Right lobe of liver (tissue), 6 donors: ENCODE results near the gene TNFRSF21. TPM values are rescaled to one million over a fixed set of nuclear protein-coding genes. Genes with fewer than 3 reads are reported as not detected.
A peak's percentile ranks its signal among the peaks of the same experiment; 100 is the strongest.

ENCODE experiments used
- ATAC-seq, 4 donors: fragments of 200-7000 bp; cut with Tn5 transposase; one replicate each; pipeline ENCODE4 v1.9.1; 2020; ENCODE audit warnings: mild to moderate bottlenecking in 4 of 4, moderate library complexity in 4 of 4
- DNase-seq, 3 donors: peaks; one replicate each; pipeline ENCODE4 v3.0.0-alpha.2; 2020
- H3K27ac ChIP-seq, 3 donors: fragments of 200-600 bp; one replicate each; pipeline ENCODE4 v1.8.0; 2022
- H3K27me3 ChIP-seq, 2 donors: fragments of 200-600 bp; one replicate each; pipeline ENCODE4 v1.8.0; 2022
- H3K36me3 ChIP-seq, 4 donors: fragments of 200-600 bp; sonication (generic) in 1 of 4; one replicate each; pipeline versions ENCODE4 v1.5.1 to v1.8.0; 2017 to 2022; ENCODE audit warnings: control low read depth in 1 of 4
- H3K4me1 ChIP-seq, 4 donors: fragments of 200-600 bp; sonication (generic) in 1 of 4; one replicate each; pipeline versions ENCODE4 v1.5.1 to v1.8.0; 2017 to 2022; ENCODE audit warnings: control low read depth in 1 of 4
- H3K4me3 ChIP-seq, 3 donors: fragments of 200-600 bp; one replicate each; pipeline ENCODE4 v1.8.0; 2022
- H3K9me3 ChIP-seq, 4 donors: fragments of 200-600 bp; sonication (generic) in 1 of 4; one replicate each; pipeline versions ENCODE4 v1.5.1 to v1.8.0; 2017 to 2022; ENCODE audit warnings: control low read depth in 1 of 4
- POLR2A ChIP-seq: fragments of 450-650 bp; IDR thresholded peaks from one replicate; pipeline ENCODE4 v1.6.1; 2017; ENCODE audit warnings: antibody characterized with exemption, mild to moderate bottlenecking
- WGBS: methylation state at CpG from one replicate; pipeline ENCODE4 v1.1.6; 2018; ENCODE audit warnings: low coverage, low lambda C conversion rate; ENCODE audit not compliant: insufficient coverage; ENCODE audit errors: missing lambda C conversion rate; 5-methylcytosine and 5-hydroxymethylcytosine counted together
- intact Hi-C, 2 donors: fragments of 100-400 bp; cut with DNase I; formaldehyde crosslinking; loops; one replicate each; pipeline versions ENCODE4 v1.11.2 to v1.14.1; 2022
- long read RNA-seq: library from polyadenylated mRNA; unstranded; transcript quantifications from one replicate; pipeline ENCODE4 v2.0.0, GENCODE V29; 2019
- total RNA-seq, 6 experiments: library from RNA; depleted of rRNA in 2 of 6; stranded (reverse); fragments of >200 nt in 2 of 6; fragmentation: NEBNext Ultra II Directional in 3 of 6; extraction: Animal tissue kit (Norgen Biotek cat#: 25700) in 3 of 6; gene quantifications; one replicate each; pipeline versions ENCODE4 v1.1.0 to v1.2.4, GENCODE V29; 2016 to 2023
- TF ChIP-seq, protein P1 (sequence below), 4 donors: fragments of 200-600 bp in 3 of 4; fragments of 450-650 bp in 1 of 4; IDR thresholded peaks; one replicate each; pipeline versions ENCODE4 v1.5.1 to v1.8.0; 2016 to 2022; ENCODE audit warnings: antibody characterized with exemption in 4 of 4, mild to moderate bottlenecking in 2 of 4
- donor health status: DM: no; HTN: yes; CAD: no.
- donor health status: DM: no; HTN: no; CAD: no.
- donor health status: DM: no; HTN: no; CAD: no.
- donor health status: DM: no; HTN: yes; CAD: no.
- donor health status: DM: no; HTN: yes; CAD: no.

Gene TNFRSF21
- total RNA-seq, result 1 to 10 TPM; 1.9 to 7.9 (median 5.3) TPM
- long read RNA-seq, result 0 reads

DNA sequence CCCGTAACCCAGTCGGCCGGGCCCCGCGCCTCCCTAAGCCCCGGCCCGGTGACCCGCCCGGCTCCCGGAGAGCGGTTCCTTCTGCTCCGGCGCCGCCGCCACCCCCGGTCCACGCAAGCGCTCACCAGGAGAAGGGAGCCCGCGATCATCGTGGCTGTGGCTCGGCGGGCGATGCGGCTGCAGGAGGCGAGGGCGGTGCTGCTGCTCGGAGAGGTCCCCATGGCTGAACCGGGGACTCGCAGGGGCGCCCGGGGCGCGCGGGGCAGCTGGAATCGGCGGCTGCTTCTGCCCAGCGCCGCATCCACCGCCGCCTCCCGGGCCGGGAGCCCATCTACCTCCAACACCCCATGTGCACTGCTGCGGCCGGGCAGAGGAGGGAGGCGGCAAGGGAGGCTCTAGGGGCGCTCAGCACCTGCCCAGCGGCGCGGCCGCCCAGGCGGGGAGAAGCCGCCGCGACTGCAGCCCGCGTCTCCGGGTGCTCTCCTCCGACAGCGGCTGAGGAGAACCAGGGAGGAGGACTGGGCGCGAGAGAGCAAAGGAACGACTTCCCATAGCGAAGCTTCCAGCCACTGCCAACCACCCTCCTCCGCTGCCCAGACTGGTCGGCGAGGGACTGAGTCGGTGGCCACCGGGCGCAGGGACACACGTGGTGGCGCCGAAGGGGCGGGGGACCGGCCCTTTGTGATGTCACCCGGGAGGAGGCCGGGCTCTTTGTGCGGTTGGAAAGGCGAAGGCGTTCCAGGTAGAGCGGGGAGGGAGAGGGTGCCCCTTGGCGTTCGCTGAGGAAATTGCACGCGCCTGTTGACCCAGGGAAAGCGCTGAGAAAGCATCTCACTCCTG, at the start of gene TNFRSF21:
TSS of gene TNFRSF21 (minus strand) at position 615 of the 840 bp plus-strand sequence. CDS start at position 221, 394 bp downstream.
- H3K36me3 ChIP-seq, result no peaks in the 10 kb centered on the region
- DNase-seq (peak; percentile 91 to 94 (median 93)), ATAC-seq (peak; percentile 99 to 100 (median 100))
- peak within 1 kb of the TSS; percentile 57 to 68 (median 63) for H3K4me3 ChIP-seq
- under 1% methylated on average over 26 of the region's 86 CpGs for WGBS
- H3K27ac ChIP-seq, result peak within 1 kb of the TSS in 2 of 3 donors; percentile 45 to 48
- intact Hi-C loops, result loop anchor here (5.0 kb wide), 1 partner anchor 212 kb away; no protein-coding TSS in a partner anchor
- peak; percentile 89 for TF ChIP-seq POLR2A
- TF ChIP-seq, protein P1, sequence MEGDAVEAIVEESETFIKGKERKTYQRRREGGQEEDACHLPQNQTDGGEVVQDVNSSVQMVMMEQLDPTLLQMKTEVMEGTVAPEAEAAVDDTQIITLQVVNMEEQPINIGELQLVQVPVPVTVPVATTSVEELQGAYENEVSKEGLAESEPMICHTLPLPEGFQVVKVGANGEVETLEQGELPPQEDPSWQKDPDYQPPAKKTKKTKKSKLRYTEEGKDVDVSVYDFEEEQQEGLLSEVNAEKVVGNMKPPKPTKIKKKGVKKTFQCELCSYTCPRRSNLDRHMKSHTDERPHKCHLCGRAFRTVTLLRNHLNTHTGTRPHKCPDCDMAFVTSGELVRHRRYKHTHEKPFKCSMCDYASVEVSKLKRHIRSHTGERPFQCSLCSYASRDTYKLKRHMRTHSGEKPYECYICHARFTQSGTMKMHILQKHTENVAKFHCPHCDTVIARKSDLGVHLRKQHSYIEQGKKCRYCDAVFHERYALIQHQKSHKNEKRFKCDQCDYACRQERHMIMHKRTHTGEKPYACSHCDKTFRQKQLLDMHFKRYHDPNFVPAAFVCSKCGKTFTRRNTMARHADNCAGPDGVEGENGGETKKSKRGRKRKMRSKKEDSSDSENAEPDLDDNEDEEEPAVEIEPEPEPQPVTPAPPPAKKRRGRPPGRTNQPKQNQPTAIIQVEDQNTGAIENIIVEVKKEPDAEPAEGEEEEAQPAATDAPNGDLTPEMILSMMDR (IDR thresholded peaks at IDR 0.05), result peak; percentile 93 to 97 (median 96)
- H3K4me1 ChIP-seq, result no peaks in the 10 kb centered on the region
- peaks cover 0 to 6% of the 10 kb centered on the region in 2 donors for H3K27me3 ChIP-seq
- no peaks in the 10 kb centered on the region for H3K9me3 ChIP-seq

GRCh38 chr6:47358440-47359225, 48.9 kb upstream of the TNFRSF21 start:
- H3K27ac ChIP-seq, result no peak overlapping the region
- 60% methylated on average over 6 of the region's 6 CpGs for WGBS
- DNase-seq (no peak), ATAC-seq (no peak)
- H3K27me3 ChIP-seq, result no peaks in the 10 kb centered on the region
- intact Hi-C loops, result no loop called here
- peaks cover 0 to 6% (median 2%) of the 10 kb centered on the region in 4 donors for H3K4me1 ChIP-seq
- TF ChIP-seq, protein P1 (IDR thresholded peaks at IDR 0.05), result no peak
- no peak overlapping the region for H3K4me3 ChIP-seq
- no peaks in the 10 kb centered on the region for H3K36me3 ChIP-seq
- H3K9me3 ChIP-seq, result no peaks in the 10 kb centered on the region

- Histone ChIP-seq H3K36me3 (no peaks in the 10 kb centered on the region), H3K27me3 (no peaks in the 10 kb centered on the region), H3K4me1 (peaks cover 0 to 2% (median under 1%) of the 10 kb centered on the region in 4 donors), H3K9me3 (no peaks in the 10 kb centered on the region), H3K27ac (no peak overlapping the region), H3K4me3 (no peak overlapping the region)
- ATAC-seq (peak in 1 of 4 donors; percentile 23), DNase-seq (no peak)
- intact Hi-C loops, result no loop called here
- 71% methylated on average over 1 of the region's 2 CpGs for WGBS
- TF ChIP-seq, protein P1 (IDR thresholded peaks at IDR 0.05), result no peak
- TF ChIP-seq POLR2A, result no peak
Observed at GRCh38 chr6:47357827-47358226, 48.1 kb upstream of the TNFRSF21 start.

DNA sequence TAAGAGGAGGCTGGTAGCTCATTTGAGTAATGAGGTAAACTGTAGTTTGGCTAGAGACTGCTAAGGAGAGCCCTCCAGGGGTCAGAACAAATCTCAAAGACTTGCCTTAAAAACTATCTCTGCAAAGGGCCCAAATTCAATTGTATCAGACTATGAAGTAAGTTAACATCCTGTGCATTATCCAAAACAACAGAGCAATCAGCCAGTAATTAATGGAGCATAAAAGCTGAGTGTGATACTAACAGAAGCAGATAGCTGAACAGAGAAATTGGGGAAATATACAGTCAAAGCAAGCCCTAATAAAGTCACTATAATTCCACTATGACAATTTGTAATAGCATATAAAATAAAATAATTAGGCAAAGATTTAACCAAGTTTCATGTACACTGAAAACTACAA, 45.8 kb upstream of the TNFRSF21 start:
- no peaks in the 10 kb centered on the region for H3K27me3 ChIP-seq
- no peak for DNase-seq
- TF ChIP-seq POLR2A, result no peak
- TF ChIP-seq, protein P1 (IDR thresholded peaks at IDR 0.05), result no peak
- H3K9me3 ChIP-seq, result no peaks in the 10 kb centered on the region
- ATAC-seq, result no peak
- H3K4me1 ChIP-seq, result no peaks in the 10 kb centered on the region
- intact Hi-C loops, result no loop called here
- no peaks in the 10 kb centered on the region for H3K36me3 ChIP-seq
- no peak overlapping the region for H3K27ac ChIP-seq
- H3K4me3 ChIP-seq, result no peak overlapping the region
